GM21390 (cell line): Measurements from ENCODE around the gene APBA2.
"Not testable (repeated sequence)": the region's sequence is repeated elsewhere in the genome, so short reads cannot be mapped to it uniquely, and the experiment has no call there.

Source experiments
- ATAC-seq: cut with Tn5 transposase; IDR thresholded peaks from one replicate; pipeline ENCODE4 v1.9.1; 2021; ENCODE audit not compliant: unreplicated experiment

APBA2 gene

DNA sequence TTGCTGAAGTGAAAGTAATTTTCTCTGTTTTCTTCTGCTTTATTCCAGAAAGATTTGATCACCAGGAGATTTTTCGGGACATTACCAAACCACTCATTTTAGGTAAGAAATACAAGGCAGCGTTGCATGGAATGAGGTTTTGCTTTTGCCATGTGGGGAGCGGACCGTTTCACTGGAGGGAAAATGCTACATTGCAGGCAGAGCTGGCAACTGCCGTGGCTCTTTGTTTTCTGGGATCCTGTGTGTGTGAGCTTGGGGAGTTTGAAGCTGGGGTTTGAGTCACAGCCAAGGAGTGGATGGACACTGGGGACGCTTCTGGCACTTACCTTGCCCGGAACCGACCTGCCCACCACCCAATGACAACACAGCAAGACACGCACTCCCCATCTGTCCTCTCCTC lies 109.9 kb downstream of the APBA2 start:
- no peak for ATAC-seq

DNA sequence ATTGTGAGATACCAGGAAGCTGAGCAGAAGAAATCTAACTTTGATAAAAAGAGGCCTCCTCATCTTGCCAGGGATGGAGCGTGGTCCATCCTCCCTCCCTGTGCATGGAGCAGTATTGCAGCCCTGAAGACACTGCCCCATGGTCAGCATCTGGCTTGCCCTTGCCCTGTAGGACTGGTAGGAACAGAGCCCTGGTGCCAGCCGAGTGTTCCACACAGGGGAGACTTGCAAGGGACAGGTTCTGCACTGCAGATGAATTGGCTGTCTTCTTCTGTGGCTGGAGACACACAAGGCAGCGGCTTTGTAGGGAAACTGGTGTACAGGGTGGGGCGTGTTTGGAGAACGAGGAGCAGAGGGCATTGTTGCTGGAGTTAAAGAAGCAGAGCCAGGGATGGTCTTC lies 110.5 kb downstream of the APBA2 start:
- ATAC-seq, result no peak

DNA sequence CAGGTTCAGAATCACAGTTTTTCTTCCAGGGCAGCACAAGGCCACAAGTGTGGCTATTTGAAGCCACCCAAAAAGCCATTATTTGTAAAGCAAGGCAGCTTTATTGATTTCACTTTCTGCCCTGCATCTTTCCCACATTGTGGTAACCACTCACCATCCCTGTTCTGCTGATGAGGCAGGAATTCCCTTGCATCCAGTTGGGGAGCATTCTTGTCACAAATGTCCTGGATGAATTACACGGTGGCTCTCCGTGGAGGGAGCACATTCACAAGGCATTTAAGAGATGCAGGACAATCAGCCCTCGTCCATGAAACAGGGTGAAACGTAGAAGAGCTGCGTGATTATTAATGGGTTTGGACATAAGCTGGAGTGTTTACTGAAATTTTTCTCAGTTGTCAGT lies 111.2 kb downstream of the APBA2 start:
- ATAC-seq, result no peak

DNA sequence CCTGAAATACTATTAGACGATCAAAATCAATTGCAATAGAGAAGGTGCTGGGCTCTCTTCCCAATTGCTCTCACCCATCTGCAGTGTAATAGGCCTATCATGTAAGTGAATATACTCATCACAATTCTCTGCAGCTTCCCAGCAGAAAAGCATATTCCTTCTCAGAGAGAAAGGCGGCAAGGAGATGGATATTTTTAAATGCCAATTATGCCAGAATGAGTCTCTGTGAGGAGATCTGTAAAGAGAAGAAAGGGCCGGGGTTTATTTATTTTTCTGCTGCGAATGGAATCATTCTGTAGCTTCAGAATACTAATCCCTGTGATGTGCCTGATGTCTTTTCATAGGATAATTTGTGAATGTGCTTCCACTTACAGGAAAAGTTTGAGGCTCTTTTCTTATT lies 112.0 kb downstream of the APBA2 start:
- no peak for ATAC-seq

DNA sequence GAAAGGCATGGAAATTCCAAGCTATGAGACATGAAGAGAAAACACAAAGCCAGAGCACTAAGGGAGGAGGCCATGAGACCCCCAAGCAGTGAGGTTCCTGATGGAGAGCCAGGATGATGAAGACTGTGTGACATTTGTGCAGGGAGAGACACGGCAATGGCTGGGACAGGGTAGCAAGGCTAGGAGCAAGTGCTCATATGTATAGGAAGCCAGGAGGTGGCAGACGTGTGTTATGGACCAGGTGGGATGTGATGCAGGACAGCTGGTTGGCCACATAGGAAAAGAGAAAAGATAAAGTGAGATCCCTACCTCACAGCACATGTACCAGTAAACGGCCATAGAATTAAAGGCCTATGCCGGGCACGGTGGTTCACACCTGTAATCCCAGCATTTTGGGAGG lies 112.7 kb downstream of the APBA2 start:
- no peak for ATAC-seq

DNA sequence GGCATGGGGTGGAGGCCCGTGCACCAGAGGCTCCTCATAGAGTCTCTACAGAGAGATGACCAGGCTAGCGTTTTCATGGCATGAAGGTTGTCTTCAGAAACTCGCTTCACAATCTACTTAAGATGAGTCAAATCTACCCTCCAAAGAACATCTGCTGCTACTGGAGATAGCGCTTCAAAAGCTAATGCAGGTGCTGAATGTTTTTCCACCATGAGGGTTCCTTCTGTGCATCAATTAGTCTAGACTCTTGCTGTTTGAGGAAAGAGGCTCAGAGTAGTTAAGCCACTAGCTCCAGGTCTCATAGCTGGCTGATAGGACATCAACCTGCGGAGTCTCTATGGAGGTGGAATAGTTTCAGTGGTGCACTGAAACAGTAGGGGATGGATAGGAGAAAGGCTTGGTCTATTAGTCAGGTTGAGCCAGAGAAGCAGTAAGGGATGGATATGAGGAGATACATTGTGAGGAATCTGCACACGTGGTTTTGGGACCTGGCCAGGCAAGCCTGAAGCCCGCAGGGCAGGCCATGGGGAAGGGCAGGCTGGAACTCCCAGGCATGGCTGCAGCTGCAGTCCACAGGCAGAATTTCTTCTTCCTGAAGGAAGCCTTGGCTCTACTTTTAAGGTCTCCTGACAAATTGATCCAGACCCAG lies 117.5 kb downstream of the APBA2 start:
- ATAC-seq, result no peak

DNA sequence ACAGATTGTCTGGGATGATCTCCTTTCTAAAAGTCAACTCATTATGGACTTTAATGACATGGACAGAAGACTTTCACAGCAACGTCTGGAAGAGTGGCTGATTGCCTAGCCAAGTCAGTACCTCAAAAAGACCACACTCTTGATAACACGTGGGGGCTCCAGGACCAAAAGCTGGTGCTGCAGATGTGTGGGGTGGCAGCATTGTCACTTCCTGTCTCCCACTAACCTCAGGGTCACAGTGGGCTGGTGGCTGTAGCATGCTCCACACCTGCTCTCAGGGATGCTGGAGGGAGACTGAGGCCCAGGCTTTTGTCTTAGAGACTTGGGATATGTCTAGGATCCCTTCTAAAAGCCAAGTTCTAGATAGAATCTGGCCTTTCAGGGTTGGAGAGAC lies 118.1 kb downstream of the APBA2 start:
- ATAC-seq, result no peak

DNA sequence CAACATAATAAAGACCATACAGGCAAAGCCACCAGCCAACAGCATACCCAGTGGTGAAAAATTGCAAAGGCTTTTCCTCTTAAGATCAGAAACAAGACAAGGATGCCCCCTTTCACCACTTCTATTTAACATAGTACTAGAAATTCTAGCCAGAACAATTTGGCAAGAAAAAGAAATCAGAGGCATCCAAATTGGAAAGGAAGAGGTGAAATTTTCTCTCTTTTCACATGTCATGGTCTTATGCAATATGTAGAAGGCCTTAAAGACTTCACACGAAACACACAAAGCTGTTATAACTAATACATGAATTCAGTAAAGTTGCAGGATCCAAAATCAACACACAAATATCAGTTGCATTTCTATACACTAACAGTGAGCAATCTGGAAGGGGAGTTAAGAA lies 120.2 kb downstream of the APBA2 start:
- no peak for ATAC-seq

DNA sequence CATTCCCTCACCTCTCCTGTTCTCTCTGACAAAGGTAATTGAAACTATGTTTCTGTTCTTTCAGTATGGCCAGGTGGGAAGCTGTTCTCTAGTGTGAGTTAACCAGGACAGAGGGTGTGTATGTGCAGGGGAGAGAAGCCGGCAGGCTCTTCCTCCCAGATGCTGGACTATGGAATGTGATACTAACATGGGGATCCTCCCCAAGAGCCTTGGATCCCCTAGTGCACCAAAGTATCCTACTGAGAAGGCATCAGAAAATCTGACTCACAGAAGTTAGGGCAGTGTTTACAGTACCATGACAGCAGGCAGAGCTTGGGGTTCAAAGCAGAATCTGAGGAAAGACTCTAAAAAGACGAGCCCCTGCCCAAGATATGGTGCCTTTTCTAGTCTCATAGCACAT lies 123.1 kb downstream of the APBA2 start:
- ATAC-seq, result no peak

DNA sequence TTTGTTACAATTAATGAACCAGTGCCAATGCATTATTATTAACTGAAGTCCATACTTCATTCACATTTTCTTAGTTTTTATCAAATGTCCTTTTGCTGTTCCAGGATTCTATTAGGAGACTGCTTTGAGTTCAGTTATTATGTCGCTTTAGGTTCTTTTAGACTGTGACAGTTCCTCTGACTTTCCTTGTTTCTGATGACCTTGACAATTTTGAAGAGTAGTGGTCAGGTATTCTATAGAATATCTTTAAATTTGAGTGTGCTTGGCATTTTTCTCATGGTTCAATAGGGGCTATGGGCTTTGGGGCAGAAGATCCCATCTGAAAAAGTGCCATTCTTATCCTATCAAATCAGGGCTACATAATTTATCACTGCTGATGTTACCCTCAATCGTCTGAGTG lies 126.3 kb downstream of the APBA2 start:
- ATAC-seq, result no peak

DNA sequence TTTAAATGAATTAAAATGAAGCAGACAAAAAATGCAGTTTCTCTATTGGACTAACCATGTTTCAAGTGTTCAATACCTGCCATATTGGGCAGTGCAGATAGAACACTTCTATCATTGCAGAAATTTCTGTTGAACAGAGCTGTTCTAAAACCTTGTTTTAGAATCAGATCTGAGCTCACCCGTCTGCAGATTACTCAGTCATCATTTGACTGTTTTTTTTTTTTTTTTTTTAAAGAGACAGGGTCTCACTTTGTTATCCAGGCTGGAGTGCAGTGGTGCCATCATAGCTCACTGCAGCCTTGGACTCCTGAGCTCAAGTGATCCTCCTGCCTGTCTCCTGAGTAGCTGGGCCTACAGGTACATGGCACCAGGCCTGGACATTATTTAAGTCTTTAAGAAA lies 128.7 kb downstream of the APBA2 start:
- ATAC-seq, result no peak

DNA sequence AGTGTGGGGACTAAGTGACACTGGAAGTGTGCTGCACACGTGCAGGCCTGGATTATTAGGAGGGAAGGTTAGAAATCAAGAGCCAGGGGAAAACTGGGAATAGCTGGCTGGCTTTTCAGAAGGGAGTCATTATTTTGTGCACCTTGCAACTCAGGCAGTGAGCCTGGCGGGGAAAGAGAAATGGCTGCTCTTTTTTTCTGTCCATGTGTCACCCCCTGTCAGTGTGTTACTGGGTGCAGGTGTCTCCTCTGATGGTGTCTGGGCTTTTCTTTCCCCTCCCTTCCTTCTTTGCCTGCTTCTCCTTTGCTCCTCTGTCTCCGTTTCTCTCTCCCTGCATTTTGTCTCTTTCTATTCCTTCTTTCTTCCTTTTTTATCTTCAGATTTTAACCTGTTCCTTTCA lies 130.7 kb downstream of the APBA2 start:
- no peak for ATAC-seq

DNA sequence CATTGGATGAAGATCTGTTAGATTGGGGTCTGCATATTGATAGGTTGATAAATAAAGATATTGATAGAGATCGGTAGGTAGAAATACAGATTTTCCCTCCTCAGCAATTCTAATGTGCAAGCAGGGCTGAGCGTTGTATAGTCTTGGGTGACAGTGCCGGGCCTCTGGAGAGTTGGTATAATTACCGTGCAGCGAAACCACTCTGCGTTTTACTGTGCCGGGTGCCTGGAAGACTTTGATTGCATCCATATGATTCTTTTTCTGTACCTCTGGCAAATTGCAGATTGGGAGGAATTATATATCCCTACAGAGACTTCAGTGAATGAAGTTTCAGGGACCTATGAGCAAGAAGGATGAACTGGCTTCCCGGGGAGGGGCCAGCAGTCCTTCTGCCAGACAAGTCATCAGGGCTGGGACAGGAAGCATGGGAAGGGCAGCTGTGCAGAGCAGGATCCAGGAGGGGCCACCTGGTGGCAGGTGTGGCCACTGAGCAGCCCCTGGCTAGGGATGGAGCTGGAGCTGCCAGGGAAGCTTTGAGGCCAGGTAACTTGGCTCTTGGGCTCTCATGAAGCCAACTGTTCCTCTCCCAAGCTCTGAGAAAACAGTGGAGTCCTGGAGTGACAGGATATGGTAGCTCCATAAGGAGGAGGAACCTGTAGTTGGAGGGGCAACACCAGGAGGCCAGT lies 132.5 kb downstream of the APBA2 start:
- no peak for ATAC-seq

DNA sequence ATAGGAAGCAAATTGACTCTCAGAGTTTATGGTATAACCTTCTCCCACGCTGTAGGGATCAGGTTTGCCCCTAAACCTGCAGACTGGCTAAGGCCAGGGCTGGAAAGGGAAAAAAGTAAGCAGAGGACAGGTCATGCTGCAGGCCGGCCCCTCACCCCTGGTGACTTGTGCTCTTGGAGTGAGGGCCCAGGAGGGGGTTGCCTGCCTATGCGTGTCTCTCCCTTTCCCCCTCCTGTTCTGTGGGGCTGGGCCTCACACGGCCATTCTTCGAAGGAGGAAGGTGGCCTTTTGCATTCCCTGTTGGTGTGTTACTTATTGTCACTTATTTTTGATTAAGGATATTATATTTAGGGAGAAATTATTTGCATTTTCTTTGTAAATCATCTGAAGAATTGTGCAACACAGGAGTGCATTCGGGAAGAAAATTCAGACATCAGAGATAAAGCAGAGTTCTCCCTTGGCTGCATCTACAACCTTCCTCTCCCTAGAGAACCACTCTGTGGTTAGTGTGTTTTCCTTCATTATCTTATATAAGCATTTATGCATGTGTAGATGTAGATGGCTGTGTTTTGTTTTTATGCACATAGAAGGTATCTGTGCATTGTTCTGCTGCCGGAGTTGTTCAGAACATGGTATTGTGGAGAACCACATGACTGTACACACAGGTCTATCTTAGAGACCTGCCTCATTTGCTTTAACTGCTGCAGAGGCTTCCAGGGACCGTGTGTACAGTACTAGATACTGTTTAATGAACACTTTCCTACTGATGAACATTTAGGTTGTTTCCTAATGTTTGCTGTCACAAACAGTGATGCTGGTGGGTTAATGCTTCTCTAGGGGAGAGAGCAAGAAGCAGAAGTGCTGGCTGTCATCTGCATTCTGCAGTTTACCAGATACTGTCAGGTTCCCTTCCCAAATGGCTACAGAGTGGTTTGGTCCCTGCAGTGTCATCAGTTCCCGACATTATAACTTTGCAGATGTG lies 133.5 kb downstream of the APBA2 start:
- no peak for ATAC-seq

DNA sequence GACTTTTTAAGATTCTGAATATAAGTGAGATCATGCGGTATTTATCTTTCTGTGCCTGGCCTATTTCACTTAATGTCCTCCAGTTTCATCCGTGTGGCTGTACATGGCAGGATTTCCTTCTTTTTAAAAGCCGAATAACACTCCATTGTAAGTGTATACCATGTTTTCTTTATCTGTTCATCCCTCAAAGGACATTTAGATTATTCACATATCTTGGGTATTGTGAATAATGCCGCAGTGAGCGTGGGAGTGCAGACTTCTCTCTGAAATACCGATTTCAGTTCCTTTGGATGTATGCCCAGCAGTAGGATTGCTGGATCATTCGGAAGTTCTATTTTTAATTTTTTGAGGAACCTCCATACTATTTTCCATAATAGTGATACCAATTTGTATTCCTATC lies 136.1 kb downstream of the APBA2 start:
- no peak for ATAC-seq

DNA sequence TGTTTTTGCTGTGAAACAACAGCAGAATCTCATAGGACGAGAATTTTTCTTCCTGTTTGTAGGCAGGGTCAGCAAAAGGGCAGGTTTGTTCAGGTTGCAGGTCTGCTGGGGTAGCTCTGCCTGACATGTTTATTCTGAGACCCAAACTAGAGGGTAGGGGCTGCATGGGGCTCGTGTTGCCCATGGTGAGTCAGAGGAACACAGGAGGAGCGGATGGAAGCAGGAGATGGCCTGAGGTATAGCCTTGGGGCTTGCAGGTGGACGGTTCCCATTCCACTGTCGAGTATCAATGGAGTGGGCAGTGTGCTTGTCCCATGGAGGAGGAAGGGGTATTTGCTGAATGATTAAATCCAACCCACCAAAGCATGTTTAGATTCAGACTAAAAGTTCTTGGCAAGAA lies 138.9 kb downstream of the APBA2 start:
- ATAC-seq, result no peak

DNA sequence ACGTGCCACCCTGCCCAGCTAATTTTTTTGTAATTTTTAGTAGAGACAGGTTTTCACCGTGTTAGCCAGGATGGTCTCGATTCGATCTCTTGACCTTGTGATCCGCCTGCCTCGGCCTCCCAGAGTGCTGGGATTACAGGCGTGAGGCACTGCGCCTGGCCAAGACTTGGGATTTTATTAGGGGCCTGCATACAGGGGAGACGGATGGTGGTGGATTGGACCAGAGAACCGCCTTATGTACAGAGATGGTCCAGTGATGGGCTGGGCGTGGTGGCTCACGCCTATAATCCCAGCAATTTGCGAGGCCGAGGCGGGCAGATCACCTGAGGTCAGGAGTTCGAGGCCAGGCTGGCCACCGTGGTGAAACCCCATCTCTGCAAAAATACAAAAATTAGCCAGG lies 139.6 kb downstream of the APBA2 start:
- ATAC-seq, result not testable (repeated sequence)

DNA sequence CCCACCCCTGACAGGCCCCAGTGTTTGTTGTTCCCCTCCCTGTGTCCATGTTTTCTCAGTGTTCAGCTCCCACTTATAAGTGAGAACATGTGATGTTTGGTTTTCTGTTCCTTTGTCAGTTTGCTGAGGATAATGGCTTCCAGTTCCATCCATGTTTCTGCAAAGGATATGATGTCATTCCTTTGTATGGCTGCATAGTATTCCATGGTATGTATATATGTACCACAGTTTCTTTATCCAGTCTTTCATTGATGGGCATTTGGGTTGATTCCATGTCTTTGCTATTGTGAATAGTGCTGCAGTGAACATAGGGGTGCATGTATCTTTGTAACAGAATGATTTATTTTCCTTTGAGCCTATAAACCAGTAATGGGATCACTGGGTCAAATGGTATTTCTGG lies 142.4 kb downstream of the APBA2 start:
- not testable (repeated sequence) for ATAC-seq

DNA sequence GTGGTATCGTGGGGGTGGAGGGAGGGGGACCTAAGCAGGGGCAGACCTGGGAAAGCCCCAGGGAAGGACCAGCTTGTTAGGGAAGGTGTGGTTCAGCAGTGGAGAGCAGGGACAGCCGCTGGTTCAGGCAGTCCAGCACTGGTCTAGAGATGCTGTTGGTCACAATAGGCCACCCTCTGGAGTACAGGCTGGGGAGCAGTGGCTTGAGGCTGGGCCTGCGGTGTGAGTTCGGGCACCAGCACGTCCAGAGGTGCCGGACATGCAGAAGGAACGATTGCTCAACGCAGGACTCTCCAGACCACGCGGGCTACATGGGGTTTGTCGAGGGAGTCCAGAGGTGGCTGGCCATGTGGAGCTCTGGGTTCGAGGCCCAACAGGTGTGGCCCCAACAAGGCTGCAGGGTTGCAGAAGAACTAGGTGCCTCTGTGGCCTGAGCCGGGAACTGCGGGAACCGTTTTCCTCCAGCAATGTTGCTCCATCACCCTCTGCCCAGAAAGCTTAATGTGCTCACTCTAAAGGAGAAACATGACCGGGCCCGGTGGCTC lies 143.9 kb downstream of the APBA2 start:
- ATAC-seq, result no peak

DNA sequence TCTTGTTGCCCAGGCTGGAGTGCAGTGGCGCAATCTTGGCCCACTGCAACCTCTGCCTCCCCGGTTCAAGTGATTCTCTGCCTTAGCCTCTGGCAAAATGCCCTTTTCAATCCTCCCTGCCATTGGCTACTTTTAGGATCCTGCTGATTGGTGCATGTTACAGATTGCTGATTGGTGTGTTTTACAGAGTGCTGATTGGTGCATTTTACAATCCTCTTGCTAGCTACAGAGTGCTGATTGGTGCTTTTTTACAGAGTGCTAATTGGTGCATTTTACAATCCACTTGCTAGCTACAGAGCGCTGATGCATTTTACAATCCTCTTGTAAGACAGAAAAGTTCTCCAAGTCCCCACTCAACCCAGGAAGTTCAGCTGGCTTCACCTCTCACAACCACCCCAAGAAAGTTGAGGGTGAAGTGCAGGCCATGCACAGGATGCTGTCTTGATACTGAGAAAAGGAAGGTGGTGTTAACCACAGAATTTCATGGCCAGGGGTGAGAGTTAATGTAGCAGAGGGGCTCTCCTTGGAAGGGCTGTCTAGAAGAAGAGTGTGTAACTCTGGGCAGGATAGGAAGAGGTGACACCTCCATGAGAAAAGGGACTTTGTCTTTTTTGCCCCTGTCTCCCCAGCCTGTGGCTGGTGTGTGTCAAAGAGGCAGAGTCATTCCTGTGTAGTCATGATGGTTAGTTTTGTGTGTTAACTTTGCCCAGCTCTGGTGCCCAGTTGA lies 145.9 kb downstream of the APBA2 start:
- ATAC-seq, result no peak

DNA sequence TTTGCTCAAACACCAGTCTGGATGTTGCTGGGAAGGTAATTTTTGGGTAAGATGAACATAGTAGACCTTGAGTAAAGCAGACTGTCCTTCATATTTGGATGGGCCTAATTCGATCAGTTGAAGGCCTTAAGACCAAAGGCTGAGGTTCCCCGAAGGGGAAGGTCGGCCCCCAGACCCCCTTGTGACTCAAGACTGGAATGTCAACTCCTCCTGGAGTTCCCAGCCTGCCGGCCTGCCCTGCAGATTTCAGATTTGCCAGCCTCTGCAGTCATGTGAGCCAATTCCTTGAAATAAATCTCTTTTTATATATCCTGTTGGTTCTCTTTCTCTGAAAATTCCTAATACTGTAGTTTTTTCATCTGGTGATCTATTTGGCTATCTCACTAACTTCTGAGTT lies 146.5 kb downstream of the APBA2 start:
- no peak for ATAC-seq
